ENCODE results near the gene ADGRE2.
A peak's percentile ranks its signal among the peaks of the same experiment; 100 is the strongest.

Gene ADGRE2

GRCh38 chr19:14731200-14731599, 47.2 kb downstream of the ADGRE2 start:
- no peak for DNase-seq

GRCh38 chr19:14728595-14728994, 49.8 kb downstream of the ADGRE2 start:
- DNase-seq = no peak

- DNase-seq = no peak
These were observed 56.2 kb downstream of the ADGRE2 start for GRCh38 chr19:14722127-14722526.

GRCh38 chr19:14719162-14719561, 59.2 kb downstream of the ADGRE2 start:
- DNase-seq = no peak

- no peak for DNase-seq
These were observed 59.7 kb downstream of the ADGRE2 start for GRCh38 chr19:14718522-14719116.

- no peak for DNase-seq
These were observed 62.5 kb downstream of the ADGRE2 start for GRCh38 chr19:14715841-14716240.

- DNase-seq = no peak
These were observed 73.9 kb downstream of the ADGRE2 start for GRCh38 chr19:14704450-14704849.

- no peak for DNase-seq
These were observed 74.5 kb downstream of the ADGRE2 start for GRCh38 chr19:14703833-14704232.

GRCh38 chr19:14700711-14701375, 77.5 kb downstream of the ADGRE2 start:
- DNase-seq = no peak

- DNase-seq = no peak
These were observed 78.7 kb downstream of the ADGRE2 start for GRCh38 chr19:14699641-14700040.

- DNase-seq = no peak
These were observed 82.9 kb downstream of the ADGRE2 start for GRCh38 chr19:14695471-14695870.

- no peak for DNase-seq
These were observed 83.6 kb downstream of the ADGRE2 start for GRCh38 chr19:14694641-14695266.

- DNase-seq = peak; percentile 93
These were observed 88.5 kb downstream of the ADGRE2 start, which contains the start of gene ZNF333 for GRCh38 chr19:14689598-14690503. Gene ZNF333 (plus strand): TSS chr19:14690048. CDS start chr19:14693492, 3,444 bp downstream.

- peak; percentile 3 for DNase-seq
These were observed 91.9 kb downstream of the ADGRE2 start for GRCh38 chr19:14686411-14686810.

- DNase-seq = no peak
These were observed 94.9 kb downstream of the ADGRE2 start for GRCh38 chr19:14683439-14683838.
